Measurements from ENCODE around the gene MKLN1. TPM values are rescaled to one million over a fixed set of nuclear protein-coding genes. Genes with fewer than 3 reads are reported as not detected.
A peak's percentile ranks its signal among the peaks of the same experiment; 100 is the strongest.
"Not testable (repeated sequence)": the region's sequence is repeated elsewhere in the genome, so short reads cannot be mapped to it uniquely, and the experiment has no call there.

MKLN1 gene
- polyA plus RNA-seq, 3 donors = 40.1 to 43.1 (median 41.5) TPM

DNA sequence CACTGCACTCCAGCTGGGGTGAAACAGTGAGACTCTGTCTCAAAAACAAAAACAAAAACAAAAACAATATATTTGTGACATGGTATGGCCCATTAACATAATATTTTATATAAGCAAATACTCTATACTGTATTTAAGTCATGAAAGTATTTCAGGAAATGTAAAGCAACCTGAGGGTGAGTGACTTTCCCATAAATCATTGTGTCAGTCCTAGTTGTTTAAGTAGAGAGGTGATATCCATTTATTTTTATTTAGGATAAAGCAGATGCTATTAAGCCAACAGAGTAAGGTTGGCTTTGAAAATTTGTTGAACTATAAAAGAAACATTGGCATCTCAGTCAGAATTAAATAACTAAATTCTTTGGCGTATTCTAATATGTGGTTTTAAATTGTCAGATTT lies 60.5 kb downstream of the MKLN1 start:
- no peak for DNase-seq (ENCODE audit: low read depth in 3 of 3, low spot score in 2 of 3)

GRCh38 chr7:131390275-131390674 lies 62.6 kb downstream of the MKLN1 start:
- DNase-seq (ENCODE audit: low read depth in 3 of 3, low spot score in 2 of 3) = no peak

GRCh38 chr7:131391145-131391544 lies 63.5 kb downstream of the MKLN1 start:
- no peak for DNase-seq (ENCODE audit: low read depth in 3 of 3, low spot score in 2 of 3)

- DNase-seq (ENCODE audit: low read depth in 3 of 3, low spot score in 2 of 3) = no peak
Observed at GRCh38 chr7:131400681-131401176, 73.1 kb downstream of the MKLN1 start.

GRCh38 chr7:131401194-131401593 lies 73.5 kb downstream of the MKLN1 start:
- no peak for DNase-seq (ENCODE audit: low read depth in 3 of 3, low spot score in 2 of 3)

DNA sequence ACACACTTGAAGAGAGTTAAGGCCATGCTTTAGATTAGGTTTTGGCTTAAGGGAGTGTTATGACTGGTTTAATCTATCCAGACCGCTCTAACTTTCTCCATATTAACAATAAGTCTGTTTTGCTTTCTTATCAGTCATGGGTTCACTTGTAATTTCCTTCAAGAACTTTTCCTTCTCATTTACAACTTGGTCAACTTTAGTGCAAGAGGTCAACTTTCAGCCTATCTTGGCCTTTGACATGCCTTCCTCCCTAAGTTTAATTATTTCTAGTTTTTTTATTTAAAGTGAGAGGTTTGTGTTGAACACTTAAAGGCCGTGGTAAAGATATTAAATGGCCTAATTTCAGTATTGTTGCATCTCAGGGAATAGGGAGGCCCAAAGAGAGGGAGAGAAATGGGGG lies 75.6 kb downstream of the MKLN1 start:
- DNase-seq (ENCODE audit: low read depth in 3 of 3, low spot score in 2 of 3) = no peak

DNA sequence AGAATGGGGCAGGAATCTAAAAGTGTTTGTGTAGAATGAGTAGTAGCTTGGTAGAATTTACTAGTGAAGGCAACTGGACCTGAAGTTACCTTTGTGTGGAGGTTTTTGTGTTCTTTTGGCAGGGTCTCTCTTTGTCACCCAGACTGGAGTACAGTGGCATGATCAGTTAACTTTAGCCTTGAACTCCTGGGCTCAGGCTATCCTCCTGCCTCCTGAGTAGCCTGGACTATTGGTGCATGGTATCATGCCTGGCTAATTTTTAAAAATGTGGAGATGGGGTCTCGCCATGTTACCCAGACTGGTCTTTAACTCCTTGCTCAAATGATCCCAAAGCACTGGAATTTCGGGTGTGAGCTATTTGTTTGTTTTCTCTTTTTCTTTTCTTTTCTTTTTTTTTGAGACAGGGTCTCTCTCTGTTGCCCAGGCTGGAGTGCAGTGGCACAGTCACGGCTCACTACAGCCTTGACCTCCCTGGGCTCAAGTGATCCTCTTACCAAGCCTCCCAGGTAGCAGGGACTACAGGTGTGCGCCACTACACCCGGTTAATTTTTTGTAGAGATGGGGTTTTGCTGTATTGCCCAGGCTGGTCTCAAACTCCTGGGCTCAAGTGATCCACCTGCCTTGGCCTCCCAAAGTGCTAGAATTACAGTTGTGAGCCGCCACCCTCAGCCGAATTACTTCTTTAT lies 76.7 kb downstream of the MKLN1 start:
- no peak for DNase-seq (ENCODE audit: low read depth in 3 of 3, low spot score in 2 of 3)

GRCh38 chr7:131409129-131409766 lies 81.6 kb downstream of the MKLN1 start:
- DNase-seq (ENCODE audit: low read depth in 3 of 3, low spot score in 2 of 3) = no peak

- DNase-seq (ENCODE audit: low read depth in 3 of 3, low spot score in 2 of 3) = no peak
Observed at GRCh38 chr7:131412031-131412430, 84.4 kb downstream of the MKLN1 start.

- DNase-seq (ENCODE audit: low read depth in 3 of 3, low spot score in 2 of 3) = no peak
Observed at GRCh38 chr7:131413711-131414110, 86.0 kb downstream of the MKLN1 start.

DNA sequence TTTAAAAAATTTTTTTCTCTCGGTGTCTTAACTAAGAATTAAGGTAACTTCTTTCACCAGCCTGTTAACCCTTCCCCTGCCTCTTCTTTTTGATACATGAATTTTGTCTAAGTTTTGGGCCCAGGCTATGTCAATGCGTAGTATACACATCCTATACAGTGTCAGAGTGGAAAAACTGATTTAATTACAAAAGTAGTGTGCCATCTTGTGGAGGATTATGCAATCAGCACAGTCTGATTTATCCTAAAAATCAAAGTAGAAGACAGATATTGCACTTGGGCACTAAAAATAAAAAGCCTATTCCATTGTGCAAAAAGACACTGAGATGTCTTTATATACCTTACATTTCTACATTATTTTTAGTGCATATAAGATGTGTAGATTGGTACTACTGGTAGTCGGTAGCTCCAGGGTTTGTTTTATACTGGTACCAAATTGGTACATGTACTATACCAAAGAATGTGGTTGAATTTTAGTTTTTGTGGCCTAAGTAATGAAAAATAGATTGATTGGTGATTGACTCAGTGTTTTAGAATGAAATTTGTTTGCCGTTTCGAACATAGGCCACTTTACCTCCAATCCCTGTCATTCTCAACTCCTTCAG lies 96.6 kb downstream of the MKLN1 start:
- DNase-seq (ENCODE audit: low read depth in 3 of 3, low spot score in 2 of 3) = peak in 1 of 3 donors; percentile 10

- no peak for DNase-seq (ENCODE audit: low read depth in 3 of 3, low spot score in 2 of 3)
Observed at GRCh38 chr7:131425992-131426391, 98.3 kb downstream of the MKLN1 start.

DNA sequence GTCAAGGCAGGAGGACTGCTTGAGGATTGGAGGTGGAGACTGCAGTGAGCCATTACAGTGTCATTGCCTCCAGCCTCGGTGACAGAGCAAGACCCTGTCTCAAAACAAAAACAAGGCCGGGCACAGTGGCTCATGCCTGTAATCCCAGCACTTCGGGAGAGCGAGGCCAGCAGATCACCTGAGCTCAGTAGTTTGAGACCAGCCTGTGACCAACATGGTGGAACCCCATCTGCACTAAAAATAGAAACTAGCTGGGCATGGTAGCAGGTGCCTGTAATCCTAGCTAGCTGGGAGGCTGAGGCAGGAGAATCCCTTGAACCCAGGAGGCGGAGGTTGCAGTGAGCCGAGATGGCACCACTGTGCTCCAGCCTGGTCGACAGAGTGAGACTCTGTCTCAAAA lies 103.2 kb downstream of the MKLN1 start:
- DNase-seq (ENCODE audit: low read depth in 3 of 3, low spot score in 2 of 3) = not testable (repeated sequence)

DNA sequence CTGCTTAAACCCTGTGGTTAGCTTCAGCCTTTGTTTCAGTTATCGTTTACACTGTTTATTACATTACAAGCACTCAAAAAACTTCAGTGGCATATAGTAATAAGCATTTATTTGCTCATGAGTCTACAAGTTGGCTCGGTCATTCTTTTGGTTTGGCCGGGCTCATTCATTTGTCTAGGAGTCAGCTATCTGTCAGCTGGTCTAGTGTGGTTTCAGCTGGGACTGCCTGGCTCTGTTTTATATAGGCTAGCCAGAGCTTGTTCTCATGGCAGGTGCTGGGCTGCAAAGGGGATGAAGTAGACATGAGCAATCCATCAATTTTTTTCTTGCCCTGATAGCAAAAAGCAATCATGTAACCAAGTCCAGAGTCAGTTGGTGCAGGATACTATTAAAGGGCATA lies 103.6 kb downstream of the MKLN1 start:
- DNase-seq (ENCODE audit: low read depth in 3 of 3, low spot score in 2 of 3) = no peak

- DNase-seq (ENCODE audit: low read depth in 3 of 3, low spot score in 2 of 3) = no peak
Observed at GRCh38 chr7:131431756-131432155, 104.1 kb downstream of the MKLN1 start.

DNA sequence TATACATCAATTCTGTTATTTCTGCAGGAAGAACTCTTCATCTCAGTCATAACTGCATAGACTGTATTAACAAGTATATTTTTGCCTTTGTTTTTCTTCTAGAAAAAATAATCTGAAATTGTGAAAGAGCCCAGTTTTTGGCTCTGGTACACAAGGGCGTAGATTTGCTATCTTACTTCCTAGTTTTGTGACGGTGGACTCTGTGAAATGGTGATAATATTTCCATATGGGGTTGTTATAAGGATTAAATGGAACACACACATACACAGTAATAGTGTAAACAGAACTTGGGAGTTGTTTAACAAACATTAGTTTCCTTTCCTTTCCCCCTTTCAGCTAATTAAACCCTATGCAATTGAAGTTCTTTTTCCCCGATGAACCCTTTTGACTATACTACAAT lies 108.7 kb downstream of the MKLN1 start:
- DNase-seq (ENCODE audit: low read depth in 3 of 3, low spot score in 2 of 3) = no peak

GRCh38 chr7:131438969-131439368 lies 111.3 kb downstream of the MKLN1 start:
- no peak for DNase-seq (ENCODE audit: low read depth in 3 of 3, low spot score in 2 of 3)

GRCh38 chr7:131443496-131443895 lies 115.8 kb downstream of the MKLN1 start:
- no peak for DNase-seq (ENCODE audit: low read depth in 3 of 3, low spot score in 2 of 3)

DNA sequence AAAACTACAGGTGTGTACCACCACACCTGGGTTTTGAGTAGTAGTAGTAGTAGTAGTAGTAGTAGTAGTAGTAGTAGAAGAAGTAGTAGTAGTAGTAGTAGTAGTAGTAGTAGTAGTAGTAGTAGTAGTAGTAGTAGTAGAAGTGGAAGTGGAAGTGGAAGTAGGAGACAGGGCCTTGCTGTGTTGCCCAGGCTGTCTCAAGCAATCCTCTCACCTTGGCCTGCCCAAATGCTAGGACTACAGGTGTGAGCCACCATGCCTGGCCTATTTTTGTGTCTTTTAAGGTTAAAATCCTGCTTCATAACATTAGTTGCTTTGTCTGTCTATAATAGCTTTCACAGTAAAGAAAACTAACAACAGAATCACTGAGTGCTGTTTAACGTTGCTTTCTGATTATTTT lies 117.0 kb downstream of the MKLN1 start:
- DNase-seq (ENCODE audit: low read depth in 3 of 3, low spot score in 2 of 3) = no peak

DNA sequence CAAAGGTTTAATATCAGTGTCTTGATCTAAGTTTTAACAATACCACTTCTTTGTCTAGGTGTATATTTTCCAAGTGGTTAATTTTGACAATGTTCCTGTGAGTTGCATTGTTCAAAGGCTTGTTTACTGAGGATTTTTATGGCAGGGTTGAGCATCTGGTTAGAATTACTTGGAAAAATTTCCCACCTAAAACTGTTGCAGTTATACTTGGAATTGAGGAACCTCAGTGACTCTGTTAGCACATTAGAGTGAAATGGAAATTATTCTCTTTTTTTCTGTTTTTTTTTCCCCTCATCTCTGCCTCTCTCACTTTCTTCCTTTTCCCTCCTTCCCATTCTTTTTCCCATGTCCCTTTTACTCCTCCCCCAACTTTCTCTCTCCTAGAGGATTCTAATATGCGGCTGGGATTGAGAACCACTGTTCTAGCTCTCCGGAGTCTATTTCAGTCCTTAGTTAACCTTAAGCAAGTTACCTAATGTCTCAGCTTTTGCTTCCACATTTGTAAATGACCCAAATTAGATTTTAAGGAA lies 121.8 kb downstream of the MKLN1 start:
- DNase-seq (ENCODE audit: low read depth in 3 of 3, low spot score in 2 of 3) = no peak

DNA sequence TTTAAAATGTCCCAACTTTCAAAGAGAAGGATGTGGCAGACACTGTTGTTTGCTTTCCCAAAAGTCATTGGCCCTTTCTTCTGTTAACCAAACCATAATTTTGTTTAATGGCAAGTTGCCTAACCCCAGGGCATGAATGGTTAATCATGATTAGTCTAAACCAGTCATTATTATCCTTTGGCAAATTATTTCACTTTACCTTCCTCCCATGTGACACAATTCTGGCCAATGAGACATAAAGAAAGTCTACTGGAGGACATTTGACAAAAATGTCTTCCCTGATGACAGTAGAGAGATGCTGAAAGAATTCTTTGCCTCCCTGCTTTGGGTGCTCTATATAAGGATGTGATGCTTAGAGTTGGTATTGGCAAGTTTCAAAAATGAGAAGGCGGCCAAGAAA lies 126.8 kb downstream of the MKLN1 start:
- DNase-seq (ENCODE audit: low read depth in 3 of 3, low spot score in 2 of 3) = no peak

DNA sequence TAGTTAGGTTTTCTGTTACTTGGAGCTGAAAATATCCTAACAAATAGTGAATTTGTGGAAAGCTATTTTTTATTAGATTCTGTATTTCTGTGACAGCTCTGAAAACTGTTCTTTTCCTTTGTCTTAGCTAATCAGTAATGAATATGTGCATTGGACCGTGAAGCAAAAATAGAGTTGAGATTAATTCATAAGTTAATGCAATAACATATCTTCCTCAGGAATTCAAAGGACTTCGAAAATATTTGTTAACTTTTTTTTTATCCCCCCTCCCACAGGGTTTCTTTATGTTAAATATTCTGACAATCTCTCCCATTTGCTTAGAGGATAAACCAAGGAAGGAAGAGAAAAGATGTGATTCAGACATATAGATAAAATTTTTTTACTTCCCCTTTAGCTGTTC lies 127.3 kb downstream of the MKLN1 start:
- DNase-seq (ENCODE audit: low read depth in 3 of 3, low spot score in 2 of 3) = peak in 1 of 3 donors; percentile 3
